ENCODE measurements around the gene BASP1. TPM values are rescaled to one million over a fixed set of nuclear protein-coding genes. Genes with fewer than 3 reads are reported as not detected.

BASP1 gene
- total and polyA plus RNA-seq, 2 donors from 2014 or later: 5.1 to 12.5 TPM

- no peaks in the 10 kb centered on the region for H3K36me3 ChIP-seq (ENCODE audit: control insufficient read depth in 2 of 3, insufficient read depth in 3 of 3, low read length in 3 of 3)
- peaks cover 0 to 4% (median 2%) of the 10 kb centered on the region in 3 donors for H3K4me1 ChIP-seq (ENCODE audit: control insufficient read depth in 2 of 3, insufficient read depth in 2 of 3, low read depth in 1 of 3, low read length in 3 of 3)
- intact Hi-C loops (cut with DNase I): loop anchor here (10.0 kb wide), 1 partner anchor 1100 kb away; no protein-coding TSS in a partner anchor
- no peak overlapping the region for H3K27ac ChIP-seq (ENCODE audit: low read depth in 2 of 2, low read length in 2 of 2)
- H3K27me3 ChIP-seq (ENCODE audit: control insufficient read depth, insufficient read depth, low read length): no peaks in the 10 kb centered on the region
- FAIRE-seq (no peak), DNase-seq (no peak)
- H3K9ac ChIP-seq (ENCODE audit: low read length in 3 of 3): no peak overlapping the region
- TF ChIP-seq CTCF (IDR thresholded peaks at IDR 0.05; ENCODE audit: borderline replicate concordance, extremely low read depth, insufficient read depth): no peak
- H3K9me3 ChIP-seq (ENCODE audit: control insufficient read depth in 2 of 3, insufficient read depth in 1 of 3, low read length in 3 of 3): no peaks in the 10 kb centered on the region
- no peak overlapping the region for H3K4me3 ChIP-seq (ENCODE audit: low read length in 3 of 3)
These were observed 2.5 kb upstream of the BASP1 start for GRCh38 chr5:17214893-17215292.

- intact Hi-C loops (cut with DNase I): loop anchor here (10.0 kb wide), 1 partner anchor 1099 kb away; no protein-coding TSS in a partner anchor
- FAIRE-seq (no peak), DNase-seq (no peak)
- no peaks in the 10 kb centered on the region for H3K9me3 ChIP-seq (ENCODE audit: control insufficient read depth in 2 of 3, insufficient read depth in 1 of 3, low read length in 3 of 3)
- TF ChIP-seq CTCF (IDR thresholded peaks at IDR 0.05; ENCODE audit: borderline replicate concordance, extremely low read depth, insufficient read depth): no peak
- no peaks in the 10 kb centered on the region for H3K27me3 ChIP-seq (ENCODE audit: control insufficient read depth, insufficient read depth, low read length)
- no peaks in the 10 kb centered on the region for H3K36me3 ChIP-seq (ENCODE audit: control insufficient read depth in 2 of 3, insufficient read depth in 3 of 3, low read length in 3 of 3)
- H3K4me3 ChIP-seq (ENCODE audit: low read length in 3 of 3): no peak overlapping the region
- no peak overlapping the region for H3K27ac ChIP-seq (ENCODE audit: low read depth in 2 of 2, low read length in 2 of 2)
- H3K9ac ChIP-seq (ENCODE audit: low read length in 3 of 3): no peak overlapping the region
- peaks cover 0 to 4% (median 2%) of the 10 kb centered on the region in 3 donors for H3K4me1 ChIP-seq (ENCODE audit: control insufficient read depth in 2 of 3, insufficient read depth in 2 of 3, low read depth in 1 of 3, low read length in 3 of 3)
These were observed 2.1 kb upstream of the BASP1 start for GRCh38 chr5:17215361-17215760.

- H3K36me3 ChIP-seq (ENCODE audit: control insufficient read depth in 2 of 3, insufficient read depth in 3 of 3, low read length in 3 of 3): no peaks in the 10 kb centered on the region
- DNase-seq: peak; percentile 83 to 95 (median 89)
- H3K27me3 ChIP-seq (ENCODE audit: control insufficient read depth, insufficient read depth, low read length): no peaks in the 10 kb centered on the region
- peak overlapping the region in 1 of 3 donors; percentile 44 for H3K9ac ChIP-seq (ENCODE audit: low read length in 3 of 3)
- intact Hi-C loops (cut with DNase I): loop anchor here (10.0 kb wide), 1 partner anchor 1098 kb away; no protein-coding TSS in a partner anchor
- peaks cover 0 to 4% (median 2%) of the 10 kb centered on the region in 3 donors for H3K4me1 ChIP-seq (ENCODE audit: control insufficient read depth in 2 of 3, insufficient read depth in 2 of 3, low read depth in 1 of 3, low read length in 3 of 3)
- H3K9me3 ChIP-seq (ENCODE audit: control insufficient read depth in 2 of 3, insufficient read depth in 1 of 3, low read length in 3 of 3): no peaks in the 10 kb centered on the region
- peak overlapping the region in 2 of 3 donors; percentile 62 to 83 for H3K4me3 ChIP-seq (ENCODE audit: low read length in 3 of 3)
- no peak for FAIRE-seq
- peak; percentile 82 for TF ChIP-seq CTCF (IDR thresholded peaks at IDR 0.05; ENCODE audit: borderline replicate concordance, extremely low read depth, insufficient read depth)
- no peak overlapping the region for H3K27ac ChIP-seq (ENCODE audit: low read depth in 2 of 2, low read length in 2 of 2)
These were observed 1.1 kb upstream of the BASP1 start for GRCh38 chr5:17216176-17216973.

Data from kidney (tissue), 14 donors.